Epithelial cell of proximal tubule (primary cell): ENCODE data around the gene TGFBR3. TPM values are rescaled to one million over a fixed set of nuclear protein-coding genes. Genes with fewer than 3 reads are reported as not detected.
A peak's percentile ranks its signal among the peaks of the same experiment; 100 is the strongest.

ENCODE experiments used
- DNase-seq: peaks from one replicate; pipeline ENCODE4 v3.0.0-alpha.2; 2011; ENCODE audit warnings: low read depth
- H3K4me3 ChIP-seq: 2 replicates; pipeline ENCODE4 v1.5.1; 2011; ENCODE audit warnings: low read depth, mild to moderate bottlenecking, low read length
- CTCF ChIP-seq: conservative IDR thresholded peaks from 2 replicates; pipeline ENCODE4 v1.5.1; 2012; ENCODE audit warnings: low read depth, mild to moderate bottlenecking, low read length
- total RNA-seq: library from RNA; depleted of rRNA; stranded (reverse); fragments of >200 nt; gene quantifications from 2 replicates; pipeline ENCODE4 v1.2.3, GENCODE V29; 2015

TGFBR3 gene
- total RNA-seq, 1 donor from 2014 or later, result 6.9 TPM

GRCh38 chr1:91651243-91651642 lies 234.7 kb downstream of the TGFBR3 start:
- no peak for DNase-seq
- no peak overlapping the region for H3K4me3 ChIP-seq
- no peak for TF ChIP-seq CTCF

- peak; percentile 97 for DNase-seq
- H3K4me3 ChIP-seq, result no peak overlapping the region
- no peak for TF ChIP-seq CTCF
Observed at GRCh38 chr1:91650764-91651163, 235.2 kb downstream of the TGFBR3 start.

GRCh38 chr1:91647061-91647460 lies 238.9 kb downstream of the TGFBR3 start:
- no peak overlapping the region for H3K4me3 ChIP-seq
- no peak for DNase-seq
- TF ChIP-seq CTCF, result no peak

- DNase-seq, result peak; percentile 30
- peak; percentile 12 for TF ChIP-seq CTCF
- no peak overlapping the region for H3K4me3 ChIP-seq
Observed at GRCh38 chr1:91645031-91645430, 240.9 kb downstream of the TGFBR3 start.

- no peak overlapping the region for H3K4me3 ChIP-seq
- TF ChIP-seq CTCF, result no peak
- DNase-seq, result no peak
Observed at GRCh38 chr1:91643431-91643830, 242.5 kb downstream of the TGFBR3 start.

- no peak for DNase-seq
- no peak for TF ChIP-seq CTCF
- no peak overlapping the region for H3K4me3 ChIP-seq
Observed at GRCh38 chr1:91640877-91641526, 244.9 kb downstream of the TGFBR3 start.

- no peak for DNase-seq
- no peak for TF ChIP-seq CTCF
- no peak overlapping the region for H3K4me3 ChIP-seq
Observed at GRCh38 chr1:91637539-91637994, 248.4 kb downstream of the TGFBR3 start.
